GOT3 (cell line): ENCODE data around the gene EDN2.

Experiments
- DNase-seq: peaks from one replicate; lab custom pipeline; 2025; ENCODE audit warnings: mixed read lengths; lab: John Stamatoyannopoulos, UW

The EDN2 gene

GRCh38 chr1:41437011-41437355, 47.5 kb downstream of the EDN2 start:
- DNase-seq: no peak

GRCh38 chr1:41436281-41437010, 48.0 kb downstream of the EDN2 start:
- DNase-seq: no peak

GRCh38 chr1:41435570-41436178, 48.8 kb downstream of the EDN2 start:
- no peak for DNase-seq

- no peak for DNase-seq
These were observed 49.6 kb downstream of the EDN2 start for GRCh38 chr1:41434748-41435449.

GRCh38 chr1:41434306-41434705, 50.2 kb downstream of the EDN2 start:
- no peak for DNase-seq

- no peak for DNase-seq
These were observed 51.0 kb downstream of the EDN2 start for GRCh38 chr1:41433501-41433900.

GRCh38 chr1:41432481-41433280, 51.8 kb downstream of the EDN2 start:
- peak; percentile 92 for DNase-seq

GRCh38 chr1:41431490-41432350, 52.8 kb downstream of the EDN2 start:
- no peak for DNase-seq

- DNase-seq: no peak
These were observed 53.9 kb downstream of the EDN2 start for GRCh38 chr1:41430582-41430981.

GRCh38 chr1:41430069-41430468, 54.4 kb downstream of the EDN2 start:
- no peak for DNase-seq

- no peak for DNase-seq
These were observed 54.8 kb downstream of the EDN2 start for GRCh38 chr1:41429641-41430035.
